ENCODE data around the gene EIF3L. TPM values are rescaled to one million over a fixed set of nuclear protein-coding genes. Genes with fewer than 3 reads are reported as not detected.

The EIF3L gene
- total and polyA plus RNA-seq, 10 of the 15 experiments (the other 5 are each of a cell fraction or from before 2014, with no cell fraction given), result 294 to 1,037 (median 618) TPM

GRCh38 chr22:37905534-37906363 lies 56.5 kb downstream of the EIF3L start, which contains the start of gene MICALL1:
Gene MICALL1 (plus strand): TSS chr22:37906297. CDS start chr22:37906423, 126 bp downstream.
- CTCF ChIA-PET, result interaction anchor here (0.7 to 2.3 kb wide), 9 partner anchors 9 to 624 kb away, joined by 3 to 19 read pairs (median 4); partner anchors contain the start of genes C22orf23, CYTH4 and POLR2F
- intact Hi-C loops (cut with micrococcal nuclease; ENCODE audit: unreplicated experiment), result loop anchor here (2.0 to 5.0 kb wide), 2 partner anchors 29 to 62 kb away; no protein-coding TSS in a partner anchor
- RAD21 ChIA-PET (ENCODE audit: unreplicated experiment), result interaction anchor here (0.8 to 1.6 kb wide), 3 partner anchors 9 to 262 kb away, joined by 3 to 9 read pairs (median 5); no protein-coding TSS in a partner anchor
- TF ChIP-seq STAT1 (conservative IDR thresholded peaks at IDR 0.05) (no peak), SMARCA5 (IDR thresholded peaks at IDR 0.05) (peak; percentile 88; the same call in 1 of the 2 replicates), NR2F1 (conservative IDR thresholded peaks at IDR 0.05) (0 out of 2 replicates have a peak, but pooled peaks have one; percentile 12), YY1 (IDR thresholded peaks at IDR 0.05; ENCODE audit: low read depth, low read length) (peak; percentile 57; the same call in 1 of the 2 replicates), CREM (IDR thresholded peaks at IDR 0.05; ENCODE audit: low read depth) (no peak), ZNF217 (IDR thresholded peaks at IDR 0.05) (no peak), PBX3 (IDR thresholded peaks at IDR 0.05; ENCODE audit: insufficient replicate concordance, low read depth, low read length) (no peak), RELA (IDR thresholded peaks at IDR 0.05; ENCODE audit: borderline replicate concordance, partially characterized antibody) (no peak), BHLHE40 (IDR thresholded peaks at IDR 0.05; ENCODE audit: borderline replicate concordance in 1 of 2, low read depth in 2 of 2, low read length in 1 of 2) (peak; percentile 46 to 91; a peak in 3 of 4 replicates), SP1 (IDR thresholded peaks at IDR 0.05; ENCODE audit: low read depth, low read length) (no peak), ZNF24 (IDR thresholded peaks at IDR 0.05) (no peak)
- TF ChIP-seq, protein P1, sequence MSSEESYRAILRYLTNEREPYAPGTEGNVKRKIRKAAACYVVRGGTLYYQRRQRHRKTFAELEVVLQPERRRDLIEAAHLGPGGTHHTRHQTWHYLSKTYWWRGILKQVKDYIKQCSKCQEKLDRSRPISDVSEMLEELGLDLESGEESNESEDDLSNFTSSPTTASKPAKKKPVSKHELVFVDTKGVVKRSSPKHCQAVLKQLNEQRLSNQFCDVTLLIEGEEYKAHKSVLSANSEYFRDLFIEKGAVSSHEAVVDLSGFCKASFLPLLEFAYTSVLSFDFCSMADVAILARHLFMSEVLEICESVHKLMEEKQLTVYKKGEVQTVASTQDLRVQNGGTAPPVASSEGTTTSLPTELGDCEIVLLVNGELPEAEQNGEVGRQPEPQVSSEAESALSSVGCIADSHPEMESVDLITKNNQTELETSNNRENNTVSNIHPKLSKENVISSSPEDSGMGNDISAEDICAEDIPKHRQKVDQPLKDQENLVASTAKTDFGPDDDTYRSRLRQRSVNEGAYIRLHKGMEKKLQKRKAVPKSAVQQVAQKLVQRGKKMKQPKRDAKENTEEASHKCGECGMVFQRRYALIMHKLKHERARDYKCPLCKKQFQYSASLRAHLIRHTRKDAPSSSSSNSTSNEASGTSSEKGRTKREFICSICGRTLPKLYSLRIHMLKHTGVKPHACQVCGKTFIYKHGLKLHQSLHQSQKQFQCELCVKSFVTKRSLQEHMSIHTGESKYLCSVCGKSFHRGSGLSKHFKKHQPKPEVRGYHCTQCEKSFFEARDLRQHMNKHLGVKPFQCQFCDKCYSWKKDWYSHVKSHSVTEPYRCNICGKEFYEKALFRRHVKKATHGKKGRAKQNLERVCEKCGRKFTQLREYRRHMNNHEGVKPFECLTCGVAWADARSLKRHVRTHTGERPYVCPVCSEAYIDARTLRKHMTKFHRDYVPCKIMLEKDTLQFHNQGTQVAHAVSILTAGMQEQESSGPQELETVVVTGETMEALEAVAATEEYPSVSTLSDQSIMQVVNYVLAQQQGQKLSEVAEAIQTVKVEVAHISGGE (CRISPR knock-in tag; IDR thresholded peaks at IDR 0.05), result no peak
- TF ChIP-seq, protein P2, sequence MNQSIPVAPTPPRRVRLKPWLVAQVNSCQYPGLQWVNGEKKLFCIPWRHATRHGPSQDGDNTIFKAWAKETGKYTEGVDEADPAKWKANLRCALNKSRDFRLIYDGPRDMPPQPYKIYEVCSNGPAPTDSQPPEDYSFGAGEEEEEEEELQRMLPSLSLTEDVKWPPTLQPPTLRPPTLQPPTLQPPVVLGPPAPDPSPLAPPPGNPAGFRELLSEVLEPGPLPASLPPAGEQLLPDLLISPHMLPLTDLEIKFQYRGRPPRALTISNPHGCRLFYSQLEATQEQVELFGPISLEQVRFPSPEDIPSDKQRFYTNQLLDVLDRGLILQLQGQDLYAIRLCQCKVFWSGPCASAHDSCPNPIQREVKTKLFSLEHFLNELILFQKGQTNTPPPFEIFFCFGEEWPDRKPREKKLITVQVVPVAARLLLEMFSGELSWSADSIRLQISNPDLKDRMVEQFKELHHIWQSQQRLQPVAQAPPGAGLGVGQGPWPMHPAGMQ (IDR thresholded peaks at IDR 0.05; ENCODE audit: borderline replicate concordance), result no peak
- TF ChIP-seq, protein P3, sequence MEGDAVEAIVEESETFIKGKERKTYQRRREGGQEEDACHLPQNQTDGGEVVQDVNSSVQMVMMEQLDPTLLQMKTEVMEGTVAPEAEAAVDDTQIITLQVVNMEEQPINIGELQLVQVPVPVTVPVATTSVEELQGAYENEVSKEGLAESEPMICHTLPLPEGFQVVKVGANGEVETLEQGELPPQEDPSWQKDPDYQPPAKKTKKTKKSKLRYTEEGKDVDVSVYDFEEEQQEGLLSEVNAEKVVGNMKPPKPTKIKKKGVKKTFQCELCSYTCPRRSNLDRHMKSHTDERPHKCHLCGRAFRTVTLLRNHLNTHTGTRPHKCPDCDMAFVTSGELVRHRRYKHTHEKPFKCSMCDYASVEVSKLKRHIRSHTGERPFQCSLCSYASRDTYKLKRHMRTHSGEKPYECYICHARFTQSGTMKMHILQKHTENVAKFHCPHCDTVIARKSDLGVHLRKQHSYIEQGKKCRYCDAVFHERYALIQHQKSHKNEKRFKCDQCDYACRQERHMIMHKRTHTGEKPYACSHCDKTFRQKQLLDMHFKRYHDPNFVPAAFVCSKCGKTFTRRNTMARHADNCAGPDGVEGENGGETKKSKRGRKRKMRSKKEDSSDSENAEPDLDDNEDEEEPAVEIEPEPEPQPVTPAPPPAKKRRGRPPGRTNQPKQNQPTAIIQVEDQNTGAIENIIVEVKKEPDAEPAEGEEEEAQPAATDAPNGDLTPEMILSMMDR (IDR thresholded peaks at IDR 0.05 in 2 of 3, conservative IDR thresholded peaks at IDR 0.05 in 1 of 3; ENCODE audit: control insufficient read depth in 2 of 3, extremely low read depth in 1 of 3, insufficient read depth in 1 of 3, low read depth in 3 of 3, low read length in 3 of 3), result peak in 2 of 3 experiments; percentile 17 to 60; a peak in 3 of 6 replicates

More at GRCh38 chr22:37905534-37906363, 56.5 kb downstream of the EIF3L start, which contains the start of gene MICALL1:
- Histone ChIP-seq H3K4me1 (ENCODE audit: control insufficient read depth, insufficient read depth, low read length) (no peaks in the 10 kb centered on the region), H3K36me3 (ENCODE audit: control insufficient read depth in 2 of 2, insufficient read depth in 2 of 2, low read length in 1 of 2) (no peaks in the 10 kb centered on the region), H3K27ac (ENCODE audit: control insufficient read depth, insufficient read depth) (peak within 1 kb of the TSS; percentile 59), H3K9me3 (replicated peaks; ENCODE audit: control insufficient read depth, insufficient read depth, low read length) (no peaks in the 10 kb centered on the region), H3K27me3 (replicated peaks in 1 of 2; ENCODE audit: control insufficient read depth in 2 of 2, insufficient read depth in 2 of 2, low read length in 1 of 2) (no peaks in the 10 kb centered on the region), H3K9ac (ENCODE audit: control insufficient read depth, insufficient read depth, low read length) (peak within 1 kb of the TSS; percentile 63), H3K4me2 (ENCODE audit: control insufficient read depth, insufficient read depth) (peak within 1 kb of the TSS; percentile 95), H4K20me1 (ENCODE audit: control insufficient read depth, insufficient read depth) (no peaks in the 10 kb centered on the region), H3K4me3 (peak within 1 kb of the TSS; percentile 85), H3K79me2 (ENCODE audit: control insufficient read depth, insufficient read depth, low read length) (peaks cover 2% of the 10 kb centered on the region; the same call in 1 of the 2 replicates), H2AFZ (ENCODE audit: control insufficient read depth, low read depth, low read length) (peak within 1 kb of the TSS; percentile 74)
- no TSS peak for BruUV-seq (replicated peaks)
- ChIA-PET POLR2A (interaction anchor here (0.6 to 2.8 kb wide), 6 partner anchors 9 to 1570 kb away, joined by 3 to 16 read pairs (median 4); partner anchors contain the start of genes EIF3L, LGALS1 and TST), SMC1A (ENCODE audit: uncharacterized antibody, unreplicated experiment) (interaction anchor here (0.8 to 1.9 kb wide), 3 partner anchors 9 to 60 kb away, joined by 3 to 11 read pairs (median 3); no protein-coding TSS in a partner anchor)
- 8% methylated on average over 56 of the region's 90 CpGs for WGBS (ENCODE audit: insufficient coverage, insufficient replicate concordance, low lambda C conversion rate, missing lambda C conversion rate)
- peak; percentile 96 for ATAC-seq
- DNase-seq (ENCODE audit: low read depth, low spot score), result no peak
- in situ Hi-C loops (cut with MboI), result no loop called here
- FAIRE-seq, result no peak
